ENCODE results near the gene CCDC107. TPM values are rescaled to one million over a fixed set of nuclear protein-coding genes. Genes with fewer than 3 reads are reported as not detected.
A peak's percentile ranks its signal among the peaks of the same experiment; 100 is the strongest.

CCDC107 gene
- total and polyA plus RNA-seq, 2 of the 13 experiments (the other 11 are each of a cell fraction or from before 2014, with no cell fraction given) = 7.1 to 15.2 TPM

DNA sequence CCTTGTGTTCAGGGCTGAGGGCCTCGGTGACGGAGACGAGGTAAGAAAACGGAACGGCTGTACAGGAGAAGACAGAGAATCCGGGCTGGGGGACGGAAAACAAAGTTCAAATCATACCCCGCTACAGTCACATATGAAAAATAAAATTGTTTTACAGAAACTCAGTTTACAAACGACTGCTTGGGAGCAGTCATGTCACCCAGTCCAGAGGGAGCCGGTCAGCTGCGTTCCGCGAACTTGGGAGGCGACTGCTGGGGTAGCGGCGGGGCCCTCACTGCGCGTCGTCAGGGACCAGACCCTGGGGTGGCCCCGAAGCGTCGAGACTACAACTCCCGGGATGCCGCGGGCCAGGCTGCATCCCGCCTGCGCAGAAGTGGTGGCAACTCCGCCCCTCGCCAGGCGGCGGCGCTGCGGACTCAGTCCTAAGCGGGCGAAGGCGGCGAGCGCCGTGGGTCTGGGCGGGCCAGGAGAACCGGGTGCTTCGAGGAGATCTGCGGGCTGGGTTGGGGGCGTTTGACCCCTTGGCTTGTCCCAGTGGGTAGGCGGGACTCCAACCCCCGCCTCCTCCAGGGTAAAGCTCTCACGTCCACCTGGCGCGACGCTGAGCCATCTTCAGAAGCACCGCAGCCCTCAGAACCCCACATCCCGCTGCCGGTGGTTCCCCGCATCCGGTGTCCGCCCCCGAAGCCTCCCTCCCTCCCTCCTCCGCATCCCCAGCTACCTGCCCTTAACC lies 11.4 kb upstream of the CCDC107 start (continued):
- TF ChIP-seq, protein P1, sequence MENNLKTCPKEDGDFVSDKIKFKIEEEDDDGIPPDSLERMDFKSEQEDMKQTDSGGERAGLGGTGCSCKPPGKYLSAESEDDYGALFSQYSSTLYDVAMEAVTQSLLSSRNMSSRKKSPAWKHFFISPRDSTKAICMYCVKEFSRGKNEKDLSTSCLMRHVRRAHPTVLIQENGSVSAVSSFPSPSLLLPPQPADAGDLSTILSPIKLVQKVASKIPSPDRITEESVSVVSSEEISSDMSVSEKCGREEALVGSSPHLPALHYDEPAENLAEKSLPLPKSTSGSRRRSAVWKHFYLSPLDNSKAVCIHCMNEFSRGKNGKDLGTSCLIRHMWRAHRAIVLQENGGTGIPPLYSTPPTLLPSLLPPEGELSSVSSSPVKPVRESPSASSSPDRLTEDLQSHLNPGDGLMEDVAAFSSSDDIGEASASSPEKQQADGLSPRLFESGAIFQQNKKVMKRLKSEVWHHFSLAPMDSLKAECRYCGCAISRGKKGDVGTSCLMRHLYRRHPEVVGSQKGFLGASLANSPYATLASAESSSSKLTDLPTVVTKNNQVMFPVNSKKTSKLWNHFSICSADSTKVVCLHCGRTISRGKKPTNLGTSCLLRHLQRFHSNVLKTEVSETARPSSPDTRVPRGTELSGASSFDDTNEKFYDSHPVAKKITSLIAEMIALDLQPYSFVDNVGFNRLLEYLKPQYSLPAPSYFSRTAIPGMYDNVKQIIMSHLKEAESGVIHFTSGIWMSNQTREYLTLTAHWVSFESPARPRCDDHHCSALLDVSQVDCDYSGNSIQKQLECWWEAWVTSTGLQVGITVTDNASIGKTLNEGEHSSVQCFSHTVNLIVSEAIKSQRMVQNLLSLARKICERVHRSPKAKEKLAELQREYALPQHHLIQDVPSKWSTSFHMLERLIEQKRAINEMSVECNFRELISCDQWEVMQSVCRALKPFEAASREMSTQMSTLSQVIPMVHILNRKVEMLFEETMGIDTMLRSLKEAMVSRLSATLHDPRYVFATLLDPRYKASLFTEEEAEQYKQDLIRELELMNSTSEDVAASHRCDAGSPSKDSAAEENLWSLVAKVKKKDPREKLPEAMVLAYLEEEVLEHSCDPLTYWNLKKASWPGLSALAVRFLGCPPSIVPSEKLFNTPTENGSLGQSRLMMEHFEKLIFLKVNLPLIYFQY (CRISPR knock-in tag; IDR thresholded peaks at IDR 0.05; ENCODE audit: borderline replicate concordance) = peak; percentile 99
- TF ChIP-seq MYPOP (CRISPR knock-in tag; IDR thresholded peaks at IDR 0.05) (peak; percentile 72; the same call in 1 of the 2 replicates), ZBTB33 (CRISPR knock-in tag; IDR thresholded peaks at IDR 0.05) (0 out of 2 replicates have a peak, but pooled peaks have one; percentile 48), NR2F1 (CRISPR knock-in tag; IDR thresholded peaks at IDR 0.05) (no peak), ZNF333 (CRISPR knock-in tag; IDR thresholded peaks at IDR 0.05; ENCODE audit: borderline replicate concordance) (no peak; the same call in 1 of the 2 replicates), NFYB (CRISPR knock-in tag; IDR thresholded peaks at IDR 0.05) (no peak), ZNF232 (CRISPR knock-in tag; IDR thresholded peaks at IDR 0.05; ENCODE audit: borderline replicate concordance) (peak; percentile 59; the same call in 1 of the 2 replicates), MATR3 (CRISPR knock-in tag; IDR thresholded peaks at IDR 0.05) (no peak), HMG20B (CRISPR knock-in tag; conservative IDR thresholded peaks at IDR 0.05) (no peak), NFKB2 (CRISPR knock-in tag; IDR thresholded peaks at IDR 0.05; ENCODE audit: borderline replicate concordance) (peak; percentile 28; the same call in 1 of the 2 replicates), U2AF2 (IDR thresholded peaks at IDR 0.05; ENCODE audit: low read depth, low read length) (no peak)
- TF ChIP-seq, protein P2, sequence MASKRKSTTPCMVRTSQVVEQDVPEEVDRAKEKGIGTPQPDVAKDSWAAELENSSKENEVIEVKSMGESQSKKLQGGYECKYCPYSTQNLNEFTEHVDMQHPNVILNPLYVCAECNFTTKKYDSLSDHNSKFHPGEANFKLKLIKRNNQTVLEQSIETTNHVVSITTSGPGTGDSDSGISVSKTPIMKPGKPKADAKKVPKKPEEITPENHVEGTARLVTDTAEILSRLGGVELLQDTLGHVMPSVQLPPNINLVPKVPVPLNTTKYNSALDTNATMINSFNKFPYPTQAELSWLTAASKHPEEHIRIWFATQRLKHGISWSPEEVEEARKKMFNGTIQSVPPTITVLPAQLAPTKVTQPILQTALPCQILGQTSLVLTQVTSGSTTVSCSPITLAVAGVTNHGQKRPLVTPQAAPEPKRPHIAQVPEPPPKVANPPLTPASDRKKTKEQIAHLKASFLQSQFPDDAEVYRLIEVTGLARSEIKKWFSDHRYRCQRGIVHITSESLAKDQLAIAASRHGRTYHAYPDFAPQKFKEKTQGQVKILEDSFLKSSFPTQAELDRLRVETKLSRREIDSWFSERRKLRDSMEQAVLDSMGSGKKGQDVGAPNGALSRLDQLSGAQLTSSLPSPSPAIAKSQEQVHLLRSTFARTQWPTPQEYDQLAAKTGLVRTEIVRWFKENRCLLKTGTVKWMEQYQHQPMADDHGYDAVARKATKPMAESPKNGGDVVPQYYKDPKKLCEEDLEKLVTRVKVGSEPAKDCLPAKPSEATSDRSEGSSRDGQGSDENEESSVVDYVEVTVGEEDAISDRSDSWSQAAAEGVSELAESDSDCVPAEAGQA (IDR thresholded peaks at IDR 0.05; ENCODE audit: low read depth) = peak; percentile 62; the same call in 1 of the 2 replicates
- TF ChIP-seq, protein P2 (CRISPR knock-in tag; IDR thresholded peaks at IDR 0.05; ENCODE audit: borderline replicate concordance) = no peak
